ENCODE measurements around the gene ARID4A.

GRCh38 chr14:58313699-58314098, 15.3 kb downstream of the ARID4A start:
- no peak for TF ChIP-seq CTCF (IDR thresholded peaks at IDR 0.05)
- TF ChIP-seq POLR2A (IDR thresholded peaks at IDR 0.05): no peak

Measured in heart left ventricle (tissue), 13 donors.